Small intestine (tissue), 7 donors: ENCODE measurements around the gene NEK4. TPM values are rescaled to one million over a fixed set of nuclear protein-coding genes. Genes with fewer than 3 reads are reported as not detected.
"Not testable (repeated sequence)": the region's sequence is repeated elsewhere in the genome, so short reads cannot be mapped to it uniquely, and the experiment has no call there.

Experiments used
- DNase-seq, 2 donors: peaks; one replicate each; pipeline versions ENCODE4 v3.0.0 to v3.0.0-alpha.2; 2013
- FAIRE-seq: peaks from 2 replicates; lab custom pipeline; 2012; peaks lifted over from hg19 to GRCh38; lab: Jason Lieb, UNC
- H3K27ac ChIP-seq, 3 donors: one replicate each; pipeline ENCODE4 v1.5.1; 2013; ENCODE audit warnings: low read length in 2 of 3, mild to moderate bottlenecking in 2 of 3, control low read depth in 1 of 3, inconsistent platforms in 1 of 3, low read depth in 1 of 3, moderate library complexity in 1 of 3
- H3K27me3 ChIP-seq, 3 donors: one replicate each; pipeline ENCODE4 v1.6.1; 2013; ENCODE audit warnings: low read length in 3 of 3, inconsistent platforms in 1 of 3; ENCODE audit not compliant: control insufficient read depth in 3 of 3, insufficient read depth in 3 of 3
- H3K36me3 ChIP-seq, 3 donors: one replicate each; pipeline ENCODE4 v1.6.1; 2013; ENCODE audit warnings: low read length in 3 of 3, inconsistent platforms in 1 of 3, low read depth in 1 of 3, mild to moderate bottlenecking in 1 of 3, moderate library complexity in 1 of 3; ENCODE audit not compliant: control insufficient read depth in 3 of 3, insufficient read depth in 2 of 3
- H3K4me1 ChIP-seq, 3 donors: one replicate each; pipeline ENCODE4 v1.6.1; 2013; ENCODE audit warnings: low read length in 2 of 3, inconsistent platforms in 1 of 3, low read depth in 1 of 3, mild to moderate bottlenecking in 1 of 3, moderate library complexity in 1 of 3; ENCODE audit not compliant: control insufficient read depth in 3 of 3, insufficient read depth in 2 of 3
- H3K4me3 ChIP-seq, 3 donors: one replicate each; pipeline ENCODE4 v1.5.1; 2013; ENCODE audit warnings: low read length in 3 of 3, control low read depth in 1 of 3, inconsistent platforms in 1 of 3, low read depth in 1 of 3, mild to moderate bottlenecking in 1 of 3, moderate library complexity in 1 of 3
- H3K9me3 ChIP-seq, 2 donors: one replicate each; pipeline ENCODE4 v1.6.1; 2013; ENCODE audit warnings: low read depth in 1 of 2, low read length in 1 of 2; ENCODE audit not compliant: control insufficient read depth in 2 of 2, insufficient read depth in 1 of 2
- WGBS, 3 donors: extraction: QIAGEN DNeasy Blood & Tissue Kit; methylation state at CpG; one replicate each; pipeline ENCODE4 v1.1.7; 2013; 5-methylcytosine and 5-hydroxymethylcytosine counted together
- polyA plus RNA-seq, 4 donors: library from polyadenylated mRNA; stranded (reverse) in 3 of 4; unstranded in 1 of 4; fragments of 200-250 nt in 3 of 4; fragments of 120-200 nt in 1 of 4; gene quantifications; one replicate each; pipeline versions ENCODE4 v1.2.1 to v1.2.3, GENCODE V29; 2013
- donor health status: healthy with polysubstance abuse.
- donor health status: control.
- donor health status: control.
- donor health status: Bipolar disorder and iron deficiency.
- donor health status: healthy.

The NEK4 gene
- polyA plus RNA-seq, 4 donors = 3.0 to 18.5 (median 7.0) TPM

DNA sequence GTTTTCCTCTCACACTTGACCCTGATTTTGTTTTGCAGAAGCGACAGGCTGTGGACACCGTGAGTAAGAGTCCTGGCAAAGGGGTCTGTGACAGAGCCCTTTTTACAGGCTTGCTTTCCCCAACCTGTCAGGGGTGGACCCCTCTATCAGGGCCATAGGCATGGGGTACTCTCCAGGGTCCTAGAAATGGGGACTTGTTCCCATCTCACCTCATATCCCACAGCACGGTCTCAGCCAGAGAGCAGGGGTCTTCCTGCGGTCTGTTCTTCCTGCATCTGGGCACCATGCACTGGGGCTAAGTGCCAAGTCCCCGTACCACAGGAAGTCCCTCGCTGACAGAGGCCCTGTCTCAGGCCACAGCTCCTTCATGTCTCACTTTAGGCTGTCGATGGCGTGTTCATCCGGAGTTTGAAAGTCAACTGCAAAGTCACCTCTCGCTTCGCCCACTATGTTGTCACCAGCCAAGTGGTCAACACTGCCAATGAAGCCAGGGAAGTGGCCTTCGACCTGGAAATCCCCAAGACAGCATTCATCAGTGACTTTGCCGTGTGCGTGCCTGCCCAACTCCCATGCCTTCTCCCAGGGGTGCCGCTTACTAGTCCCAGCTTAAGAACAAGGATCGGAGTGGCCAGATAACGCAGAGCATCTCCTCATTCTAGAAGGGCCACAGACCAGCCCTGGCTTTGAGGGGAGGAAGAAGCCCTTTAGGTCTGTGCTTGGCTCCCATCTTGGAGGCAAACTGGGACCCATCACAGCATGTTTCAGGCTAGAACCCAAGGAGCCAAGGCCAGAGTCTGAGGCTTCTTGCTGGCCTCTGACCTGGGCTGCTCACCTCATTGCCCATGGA, 7.4 kb upstream of the NEK4 start:
- DNase-seq (no peak), FAIRE-seq (no peak)
- Histone ChIP-seq H3K36me3 (no peaks in the 10 kb centered on the region), H3K27ac (no peak overlapping the region), H3K27me3 (peaks cover 0 to 2% (median 0%) of the 10 kb centered on the region in 3 donors), H3K4me1 (peaks cover 0 to 30% (median 0%) of the 10 kb centered on the region in 3 donors), H3K4me3 (no peak overlapping the region), H3K9me3 (no peaks in the 10 kb centered on the region)
- WGBS, 3 donors = 78 to 87% (median 82%) methylated on average over 17 of the region's 17 CpGs

DNA sequence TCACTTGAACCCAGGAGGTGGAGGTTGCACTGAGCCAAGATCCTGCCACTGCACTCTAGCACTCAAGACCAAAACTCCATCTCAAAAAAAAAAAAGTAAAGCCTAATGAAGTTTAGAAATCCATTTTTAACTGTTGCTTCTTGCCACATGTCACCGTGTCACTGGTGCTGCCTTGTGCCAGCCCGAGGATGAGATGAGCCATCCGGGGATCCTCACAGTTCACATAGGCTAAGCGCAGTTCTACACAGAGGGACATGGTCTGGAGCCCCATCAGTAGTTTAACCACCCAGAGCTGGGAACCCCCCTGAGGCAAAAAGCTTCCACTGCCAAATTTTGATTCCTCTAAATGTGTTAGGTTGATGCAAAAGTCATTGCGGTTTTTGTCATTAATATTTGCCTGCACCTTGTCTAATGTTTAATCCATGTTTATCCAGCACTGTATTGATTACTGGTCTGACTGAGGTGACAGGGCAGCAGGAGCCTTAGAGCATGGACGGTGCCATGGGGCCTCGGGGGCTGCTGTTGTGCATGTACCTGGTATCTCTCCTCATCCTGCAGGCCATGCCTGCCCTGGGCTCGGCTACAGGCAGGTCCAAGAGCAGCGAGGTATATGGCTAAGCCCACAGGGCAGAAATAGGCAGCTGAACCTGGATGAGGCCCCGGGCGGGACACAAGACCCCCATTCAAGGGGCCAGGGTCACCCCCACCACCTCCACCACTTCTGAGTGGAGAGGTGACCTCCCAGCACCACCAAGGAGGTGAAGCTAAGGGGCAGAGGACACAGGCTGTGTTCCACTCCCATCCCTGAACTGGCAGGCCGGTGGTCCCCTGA, 6.6 kb upstream of the NEK4 start, which contains the start of gene ITIH1:
Gene ITIH1, plus strand, starts transcription at position 473 of the 832 bp plus-strand sequence. Its CDS starts 17 bp downstream, at position 490.
- Histone ChIP-seq H3K4me3 (no peak within 1 kb of the TSS), H3K36me3 (no peaks in the 10 kb centered on the region), H3K27me3 (no peaks in the 10 kb centered on the region), H3K4me1 (peaks cover 0 to 30% (median 0%) of the 10 kb centered on the region in 3 donors), H3K9me3 (no peaks in the 10 kb centered on the region), H3K27ac (peak within 1 kb of the TSS in 1 of 3 donors; percentile 79)
- FAIRE-seq (no peak), DNase-seq (no peak)
- 79 to 88% (median 86%) methylated on average over 12 of the region's 12 CpGs for WGBS, 3 donors

DNA sequence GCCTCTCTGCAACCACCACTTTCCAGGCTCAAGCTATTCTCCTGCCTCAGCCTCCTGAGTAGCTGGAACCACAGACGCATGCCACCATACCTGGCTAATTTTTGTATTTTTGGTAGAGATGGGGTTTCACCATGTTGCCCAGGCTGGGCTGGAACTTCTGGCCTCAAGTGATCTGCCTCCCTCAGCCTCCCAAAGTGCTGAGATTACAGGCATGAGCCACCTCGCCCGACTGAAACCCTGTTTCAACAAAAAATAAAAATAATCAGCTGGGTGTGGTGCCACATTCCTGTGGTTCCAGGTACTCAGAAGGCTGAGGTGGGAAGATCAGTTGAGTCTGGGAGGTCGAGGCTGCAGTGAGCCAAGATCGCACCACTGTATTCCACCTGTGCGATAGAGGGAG, 5.7 kb upstream of the NEK4 start:
- H3K4me3 ChIP-seq, FAIRE-seq, H3K27me3 ChIP-seq, DNase-seq, H3K36me3 ChIP-seq, H3K9me3 ChIP-seq: not testable (repeated sequence)
- WGBS, 3 donors = 70 to 78% (median 73%) methylated on average over 6 of the region's 6 CpGs
- H3K27ac ChIP-seq = peak overlapping the region in 1 of 3 donors; percentile 79
- peaks cover 0 to 31% (median 0%) of the 10 kb centered on the region in 3 donors for H3K4me1 ChIP-seq

DNA sequence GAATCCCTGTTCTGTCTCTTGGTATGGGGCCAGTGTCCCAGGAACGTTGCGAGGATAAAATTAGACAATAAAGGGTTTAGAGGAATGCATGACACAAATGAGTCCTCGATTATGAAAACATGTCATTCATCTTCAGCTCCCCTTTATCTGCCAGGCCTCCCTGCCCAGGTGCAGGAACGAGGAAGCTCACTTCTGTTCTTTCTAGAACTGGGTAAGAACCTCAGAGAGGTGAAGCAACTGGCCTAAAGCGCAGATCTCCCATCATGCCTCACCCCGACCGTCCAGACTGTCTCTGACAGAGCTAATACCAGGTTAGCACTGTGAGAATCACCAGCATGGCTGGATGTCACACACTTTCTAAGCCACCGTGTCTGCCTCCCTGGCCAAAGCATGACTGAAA, 5.1 kb upstream of the NEK4 start:
- Histone ChIP-seq H3K27ac (peak overlapping the region in 1 of 3 donors; percentile 79), H3K36me3 (no peaks in the 10 kb centered on the region), H3K4me3 (no peak overlapping the region), H3K9me3 (no peaks in the 10 kb centered on the region), H3K27me3 (no peaks in the 10 kb centered on the region), H3K4me1 (peaks cover 0 to 34% (median 0%) of the 10 kb centered on the region in 3 donors)
- FAIRE-seq (no peak), DNase-seq (peak in 1 of 2 donors; percentile 42)
- WGBS, 3 donors = 61 to 65% (median 64%) methylated on average over 8 of the region's 8 CpGs

DNA sequence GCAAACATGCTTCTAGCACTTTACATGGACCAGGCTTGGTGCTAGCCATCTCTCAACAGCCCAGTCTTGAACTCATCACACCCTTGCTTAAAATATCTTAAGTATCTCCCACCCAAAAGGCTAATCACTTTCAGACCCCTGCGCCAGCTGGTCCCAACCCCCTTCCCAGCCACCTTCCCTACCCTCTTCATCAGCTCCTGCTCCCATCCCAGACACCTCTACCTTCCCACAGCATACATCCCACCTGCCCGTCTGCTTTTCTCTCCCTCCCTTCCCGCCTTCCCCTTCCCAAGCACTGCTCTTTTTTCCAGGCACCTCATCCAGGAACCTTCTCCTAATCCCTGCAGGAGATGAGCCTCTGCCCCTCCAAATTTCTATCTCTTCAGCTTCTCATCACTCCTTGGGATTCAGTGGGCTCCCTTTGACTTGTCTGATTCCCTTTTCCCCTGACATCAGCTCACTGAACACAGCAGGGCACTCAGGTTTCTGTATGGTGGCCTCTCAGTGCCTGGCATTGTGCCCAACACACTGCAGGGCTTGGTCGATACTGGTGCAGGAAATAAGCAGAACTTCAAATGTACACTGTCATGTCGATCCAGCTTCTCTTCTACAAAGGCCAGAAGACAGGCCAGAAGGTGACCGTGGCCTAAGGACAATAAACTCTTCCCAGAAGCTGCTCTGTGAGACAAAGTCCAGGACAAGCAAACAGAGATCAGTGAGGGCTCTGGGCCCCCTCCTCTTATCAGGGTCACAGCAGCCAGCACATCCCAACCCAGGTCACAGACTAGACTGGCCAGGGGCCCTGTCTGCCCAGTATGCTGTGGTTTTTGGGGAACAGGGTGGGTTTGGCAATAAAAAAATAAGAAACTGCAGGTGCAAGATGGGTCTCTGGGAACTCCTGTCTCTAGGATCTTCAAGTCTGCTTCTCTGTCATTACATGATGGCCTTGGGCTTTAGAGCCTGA, 4.4 kb upstream of the NEK4 start:
- Histone ChIP-seq H3K4me3 (no peak overlapping the region), H3K27me3 (no peaks in the 10 kb centered on the region), H3K27ac (peak overlapping the region in 2 of 3 donors; percentile 26 to 79), H3K36me3 (no peaks in the 10 kb centered on the region), H3K4me1 (peaks cover 0 to 34% (median 0%) of the 10 kb centered on the region in 3 donors), H3K9me3 (no peaks in the 10 kb centered on the region)
- WGBS, 3 donors = 33 to 49% (median 36%) methylated on average over 6 of the region's 6 CpGs
- DNase-seq = peak; percentile 40 to 67
- FAIRE-seq = no peak

DNA sequence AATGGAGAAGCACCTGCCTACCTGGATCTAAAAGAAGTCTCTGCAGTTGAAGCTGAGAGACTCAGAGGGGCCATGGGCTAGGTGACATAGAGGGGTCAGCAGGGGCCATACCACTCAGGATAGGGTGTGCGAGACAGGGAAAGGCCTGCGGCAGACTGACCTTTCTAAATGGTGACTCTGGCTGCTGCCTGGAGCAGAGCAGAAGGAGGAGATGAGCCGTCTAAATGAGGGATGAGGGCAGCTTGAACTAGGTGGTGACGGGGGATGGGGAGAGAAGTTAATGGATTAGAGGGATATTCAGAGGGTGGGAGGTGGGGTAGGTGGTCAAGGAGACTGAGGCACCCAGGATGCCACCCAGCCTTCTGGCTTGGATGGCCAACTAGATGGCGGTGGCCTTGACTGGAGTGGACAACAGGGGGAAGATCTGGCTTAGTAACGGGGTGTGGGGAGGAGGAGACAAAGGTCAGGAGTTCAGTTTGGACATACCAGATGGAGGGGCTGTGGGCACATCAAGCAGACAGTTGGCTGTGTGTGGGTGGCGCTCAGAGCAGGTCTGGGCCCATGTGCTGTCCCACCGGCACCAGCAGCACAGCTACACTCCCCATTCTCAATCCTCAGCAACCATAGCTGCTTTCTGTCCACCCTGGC, 3.5 kb upstream of the NEK4 start:
- Histone ChIP-seq H3K27ac (no peak overlapping the region), H3K9me3 (no peaks in the 10 kb centered on the region), H3K27me3 (no peaks in the 10 kb centered on the region), H3K36me3 (no peaks in the 10 kb centered on the region), H3K4me3 (no peak overlapping the region), H3K4me1 (peaks cover 2 to 37% (median 2%) of the 10 kb centered on the region in 3 donors)
- DNase-seq (no peak), FAIRE-seq (no peak)
- 75 to 80% (median 79%) methylated on average over 8 of the region's 8 CpGs for WGBS, 3 donors

DNA sequence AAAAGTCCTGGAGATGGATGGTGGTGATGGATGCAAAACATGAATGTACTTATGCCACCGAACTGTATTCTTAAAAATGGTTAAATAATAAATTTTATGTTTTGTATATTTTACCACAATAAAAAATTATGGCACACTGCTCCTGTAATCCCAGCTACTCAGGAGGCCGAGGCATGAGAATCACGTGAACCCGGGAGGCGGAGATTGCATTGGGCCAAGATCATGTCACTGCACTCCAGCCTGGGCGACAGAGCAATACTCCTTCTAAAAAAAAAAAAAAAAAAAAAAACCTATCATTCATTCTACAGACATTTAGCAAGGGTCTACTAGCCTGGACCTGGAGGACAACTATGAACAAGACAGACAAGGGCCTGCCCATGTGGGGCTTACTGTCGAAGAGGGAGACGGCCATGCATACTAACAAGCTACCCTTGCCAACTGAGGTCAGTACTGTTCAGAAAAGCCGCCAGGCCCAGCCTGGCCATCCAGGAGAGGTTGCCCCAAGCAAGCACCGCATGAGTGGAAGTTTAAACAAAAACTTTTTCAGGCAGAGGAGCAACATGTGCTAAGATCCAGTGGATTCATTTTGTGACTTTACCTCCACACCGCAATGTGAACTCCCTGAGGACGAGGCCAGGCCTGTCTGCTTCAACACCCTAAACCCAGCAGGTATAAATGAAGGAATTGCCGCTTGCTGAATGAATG, 2.8 kb upstream of the NEK4 start:
- Histone ChIP-seq H3K27ac (no peak overlapping the region), H3K27me3 (no peaks in the 10 kb centered on the region), H3K4me3 (no peak overlapping the region), H3K36me3 (no peaks in the 10 kb centered on the region), H3K9me3 (no peaks in the 10 kb centered on the region), H3K4me1 (peaks cover 2 to 37% (median 2%) of the 10 kb centered on the region in 3 donors)
- WGBS, 3 donors = 93 to 95% (median 95%) methylated on average over 13 of the region's 13 CpGs
- no peak for DNase-seq
- no peak for FAIRE-seq
